ENCODE results near the gene GLE1. TPM values are rescaled to one million over a fixed set of nuclear protein-coding genes. Genes with fewer than 3 reads are reported as not detected.

The GLE1 gene, protein sequence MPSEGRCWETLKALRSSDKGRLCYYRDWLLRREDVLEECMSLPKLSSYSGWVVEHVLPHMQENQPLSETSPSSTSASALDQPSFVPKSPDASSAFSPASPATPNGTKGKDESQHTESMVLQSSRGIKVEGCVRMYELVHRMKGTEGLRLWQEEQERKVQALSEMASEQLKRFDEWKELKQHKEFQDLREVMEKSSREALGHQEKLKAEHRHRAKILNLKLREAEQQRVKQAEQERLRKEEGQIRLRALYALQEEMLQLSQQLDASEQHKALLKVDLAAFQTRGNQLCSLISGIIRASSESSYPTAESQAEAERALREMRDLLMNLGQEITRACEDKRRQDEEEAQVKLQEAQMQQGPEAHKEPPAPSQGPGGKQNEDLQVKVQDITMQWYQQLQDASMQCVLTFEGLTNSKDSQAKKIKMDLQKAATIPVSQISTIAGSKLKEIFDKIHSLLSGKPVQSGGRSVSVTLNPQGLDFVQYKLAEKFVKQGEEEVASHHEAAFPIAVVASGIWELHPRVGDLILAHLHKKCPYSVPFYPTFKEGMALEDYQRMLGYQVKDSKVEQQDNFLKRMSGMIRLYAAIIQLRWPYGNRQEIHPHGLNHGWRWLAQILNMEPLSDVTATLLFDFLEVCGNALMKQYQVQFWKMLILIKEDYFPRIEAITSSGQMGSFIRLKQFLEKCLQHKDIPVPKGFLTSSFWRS
- 25.4 and 28.8 TPM in 2 replicates for total RNA-seq

- DNase-seq (ENCODE audit: low read depth) = peak; percentile 32
- peak within 1 kb of the TSS; percentile 71 for H3K4me3 ChIP-seq (ENCODE audit: low read depth, low read length)
- no peak for TF ChIP-seq CTCF (conservative IDR thresholded peaks at IDR 0.05; ENCODE audit: low read depth, low read length)
Observed at GRCh38 chr9:128504485-128505413, at the start of gene GLE1. Gene GLE1, plus strand, starts transcription at chr9:128504719. Its CDS starts 87 bp downstream, at chr9:128504806.

- no peak for DNase-seq (ENCODE audit: low read depth)
- H3K4me3 ChIP-seq (ENCODE audit: low read depth, low read length) = no peak overlapping the region
- TF ChIP-seq CTCF (conservative IDR thresholded peaks at IDR 0.05; ENCODE audit: low read depth, low read length) = no peak
Observed at GRCh38 chr9:128454991-128455390, 49.5 kb upstream of the GLE1 start.

DNA sequence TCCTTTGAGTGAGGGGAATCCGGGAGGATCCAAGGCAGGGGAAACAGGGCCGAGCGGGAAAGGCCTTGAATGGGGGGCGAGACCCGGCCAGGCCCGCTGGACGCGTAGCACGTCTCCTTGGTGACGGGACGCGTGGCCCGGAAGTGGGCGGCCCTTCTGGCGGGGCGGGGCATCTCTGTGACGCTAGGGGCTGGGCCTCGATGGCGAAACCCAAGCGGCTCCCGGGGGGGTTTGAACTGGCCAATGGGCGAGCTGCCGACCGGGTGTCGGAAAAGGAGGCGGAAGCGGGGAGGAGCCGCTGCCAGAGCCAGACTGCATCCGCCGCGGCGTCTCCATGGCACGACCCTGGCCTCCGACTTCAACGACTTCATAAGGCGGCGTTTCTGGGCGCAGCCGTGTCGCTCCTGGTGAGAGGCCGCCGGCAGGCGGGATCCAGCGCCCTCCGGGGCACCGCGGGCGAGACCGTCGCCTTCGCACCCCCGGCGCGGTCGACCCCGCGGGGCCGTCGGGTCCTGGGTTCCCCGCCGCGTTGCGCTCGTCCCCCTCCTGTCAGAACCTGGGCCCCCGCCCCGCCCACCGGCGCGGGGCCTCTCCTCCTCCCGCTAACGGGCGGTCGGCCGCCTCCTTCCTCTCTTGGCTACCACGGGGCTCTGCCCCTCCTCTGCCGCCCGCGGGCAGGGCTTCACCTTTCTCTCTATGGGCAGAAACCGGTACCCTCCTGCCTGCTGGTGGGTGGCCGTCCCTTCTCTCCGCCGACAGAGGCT is 48.5 kb upstream of the GLE1 start, which contains the start of gene ODF2:
TSS of gene ODF2 (plus strand) at position 158 of the 764 bp plus-strand sequence. CDS start at position 244, 86 bp downstream.
- DNase-seq (ENCODE audit: low read depth) = peak; percentile 46
- H3K4me3 ChIP-seq (ENCODE audit: low read depth, low read length) = peak within 1 kb of the TSS; percentile 76
- TF ChIP-seq CTCF (conservative IDR thresholded peaks at IDR 0.05; ENCODE audit: low read depth, low read length) = no peak

DNA sequence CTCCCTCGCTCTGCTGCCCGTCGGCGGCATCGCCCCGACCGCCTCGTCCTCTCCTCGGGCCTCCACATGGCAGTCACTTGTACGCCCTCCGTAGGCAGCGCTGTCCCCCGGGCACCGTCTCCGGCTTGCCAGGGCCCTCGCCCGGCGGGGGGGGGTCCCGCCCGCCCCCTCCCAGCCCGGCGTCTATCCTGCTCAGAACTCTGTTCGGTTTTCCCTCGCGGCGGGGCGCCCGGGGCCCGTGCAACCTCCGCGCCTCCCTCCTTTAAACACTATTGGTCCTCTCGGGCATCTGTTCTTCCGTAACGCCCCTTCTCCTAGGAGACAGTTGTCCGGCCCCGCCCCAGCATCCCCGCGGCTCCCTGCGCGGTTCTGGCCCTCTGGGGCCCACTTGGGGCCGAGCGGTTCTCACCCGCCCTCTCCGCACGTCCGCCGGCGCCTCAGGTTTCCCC is 47.9 kb upstream of the GLE1 start:
- TF ChIP-seq CTCF (conservative IDR thresholded peaks at IDR 0.05; ENCODE audit: low read depth, low read length) = no peak
- peak overlapping the region; percentile 76 for H3K4me3 ChIP-seq (ENCODE audit: low read depth, low read length)
- DNase-seq (ENCODE audit: low read depth) = no peak

- peak overlapping the region; percentile 76 for H3K4me3 ChIP-seq (ENCODE audit: low read depth, low read length)
- no peak for TF ChIP-seq CTCF (conservative IDR thresholded peaks at IDR 0.05; ENCODE audit: low read depth, low read length)
- no peak for DNase-seq (ENCODE audit: low read depth)
Observed at GRCh38 chr9:128457207-128457606, 47.3 kb upstream of the GLE1 start.

DNA sequence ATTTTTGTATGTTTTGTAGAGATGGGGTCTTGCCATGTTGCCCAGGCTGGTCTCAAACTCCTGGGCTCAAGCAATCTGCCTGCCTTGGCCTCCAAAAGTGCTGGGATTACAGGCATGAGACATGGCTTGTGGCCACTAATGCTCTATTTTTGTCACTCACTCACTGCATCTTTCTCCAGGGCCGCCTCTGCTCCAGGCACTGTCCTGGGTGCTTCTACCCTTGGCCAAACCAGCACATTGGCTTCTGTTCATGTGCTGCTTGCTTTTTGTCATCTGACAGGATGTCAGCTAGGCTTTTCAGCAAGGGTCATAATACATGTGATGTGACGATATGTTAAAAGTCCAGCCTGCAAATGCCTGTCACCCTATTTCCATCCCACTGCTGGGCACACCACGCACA is 45.5 kb upstream of the GLE1 start:
- TF ChIP-seq CTCF (conservative IDR thresholded peaks at IDR 0.05; ENCODE audit: low read depth, low read length) = no peak
- H3K4me3 ChIP-seq (ENCODE audit: low read depth, low read length) = no peak overlapping the region
- DNase-seq (ENCODE audit: low read depth) = no peak

Measured in epithelial cell of proximal tubule (primary cell).